ENCODE measurements around the gene GSTM3. TPM values are rescaled to one million over a fixed set of nuclear protein-coding genes. Genes with fewer than 3 reads are reported as not detected.
A peak's percentile ranks its signal among the peaks of the same experiment; 100 is the strongest.

GSTM3 gene
- total and polyA plus RNA-seq, 2 of the 13 experiments (the other 11 are each of a cell fraction or from before 2014, with no cell fraction given), result 127 to 142 TPM

GRCh38 chr1:109739738-109740614 lies 862 bp downstream of the GSTM3 start (continued):
- no peak for TF ChIP-seq RCOR2 (CRISPR knock-in tag; IDR thresholded peaks at IDR 0.05)
- TF ChIP-seq ARNT (IDR thresholded peaks at IDR 0.05), result no peak
- TF ChIP-seq, protein P1, sequence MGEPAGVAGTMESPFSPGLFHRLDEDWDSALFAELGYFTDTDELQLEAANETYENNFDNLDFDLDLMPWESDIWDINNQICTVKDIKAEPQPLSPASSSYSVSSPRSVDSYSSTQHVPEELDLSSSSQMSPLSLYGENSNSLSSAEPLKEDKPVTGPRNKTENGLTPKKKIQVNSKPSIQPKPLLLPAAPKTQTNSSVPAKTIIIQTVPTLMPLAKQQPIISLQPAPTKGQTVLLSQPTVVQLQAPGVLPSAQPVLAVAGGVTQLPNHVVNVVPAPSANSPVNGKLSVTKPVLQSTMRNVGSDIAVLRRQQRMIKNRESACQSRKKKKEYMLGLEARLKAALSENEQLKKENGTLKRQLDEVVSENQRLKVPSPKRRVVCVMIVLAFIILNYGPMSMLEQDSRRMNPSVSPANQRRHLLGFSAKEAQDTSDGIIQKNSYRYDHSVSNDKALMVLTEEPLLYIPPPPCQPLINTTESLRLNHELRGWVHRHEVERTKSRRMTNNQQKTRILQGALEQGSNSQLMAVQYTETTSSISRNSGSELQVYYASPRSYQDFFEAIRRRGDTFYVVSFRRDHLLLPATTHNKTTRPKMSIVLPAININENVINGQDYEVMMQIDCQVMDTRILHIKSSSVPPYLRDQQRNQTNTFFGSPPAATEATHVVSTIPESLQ (CRISPR knock-in tag; conservative IDR thresholded peaks at IDR 0.05), result no peak
- TF ChIP-seq ZNF704 (CRISPR knock-in tag; IDR thresholded peaks at IDR 0.05; ENCODE audit: borderline replicate concordance), result no peak; the same call in 1 of the 2 replicates
- TF ChIP-seq ZNF547 (CRISPR knock-in tag; IDR thresholded peaks at IDR 0.05), result no peak; the same call in none of the 2 replicates
- no peak for TF ChIP-seq ZNF432 (CRISPR knock-in tag; IDR thresholded peaks at IDR 0.05; ENCODE audit: borderline replicate concordance)
- TF ChIP-seq ZKSCAN8 (CRISPR knock-in tag; IDR thresholded peaks at IDR 0.05; ENCODE audit: borderline replicate concordance), result no peak
- no peak; the same call in 1 of the 2 replicates for TF ChIP-seq PAX8 (CRISPR knock-in tag; IDR thresholded peaks at IDR 0.05; ENCODE audit: borderline replicate concordance)
- no peak for TF ChIP-seq CBX2 (IDR thresholded peaks at IDR 0.05; ENCODE audit: low read depth, low read length)
- no peak for TF ChIP-seq CBX2 (CRISPR knock-in tag; IDR thresholded peaks at IDR 0.05; ENCODE audit: low read depth)
- no peak for TF ChIP-seq ISL2 (CRISPR knock-in tag; IDR thresholded peaks at IDR 0.05)
- TF ChIP-seq NKX3-1 (CRISPR knock-in tag; IDR thresholded peaks at IDR 0.05), result no peak
- 0 out of 2 replicates have a peak, but pooled peaks have one; percentile 23 for TF ChIP-seq FOXK1 (CRISPR knock-in tag; IDR thresholded peaks at IDR 0.05; ENCODE audit: borderline replicate concordance, low read depth)
- TF ChIP-seq, protein P2, sequence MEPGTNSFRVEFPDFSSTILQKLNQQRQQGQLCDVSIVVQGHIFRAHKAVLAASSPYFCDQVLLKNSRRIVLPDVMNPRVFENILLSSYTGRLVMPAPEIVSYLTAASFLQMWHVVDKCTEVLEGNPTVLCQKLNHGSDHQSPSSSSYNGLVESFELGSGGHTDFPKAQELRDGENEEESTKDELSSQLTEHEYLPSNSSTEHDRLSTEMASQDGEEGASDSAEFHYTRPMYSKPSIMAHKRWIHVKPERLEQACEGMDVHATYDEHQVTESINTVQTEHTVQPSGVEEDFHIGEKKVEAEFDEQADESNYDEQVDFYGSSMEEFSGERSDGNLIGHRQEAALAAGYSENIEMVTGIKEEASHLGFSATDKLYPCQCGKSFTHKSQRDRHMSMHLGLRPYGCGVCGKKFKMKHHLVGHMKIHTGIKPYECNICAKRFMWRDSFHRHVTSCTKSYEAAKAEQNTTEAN (CRISPR knock-in tag; conservative IDR thresholded peaks at IDR 0.05), result no peak; the same call in 1 of the 2 replicates
- no peak for TF ChIP-seq TRIM24 (CRISPR knock-in tag; IDR thresholded peaks at IDR 0.05)
- peak; percentile 91 for TF ChIP-seq ZNF777 (CRISPR knock-in tag; IDR thresholded peaks at IDR 0.05)
- TF ChIP-seq ZFP36L2 (CRISPR knock-in tag; IDR thresholded peaks at IDR 0.05), result no peak; the same call in 1 of the 2 replicates
- TF ChIP-seq ZNF776 (CRISPR knock-in tag; IDR thresholded peaks at IDR 0.05), result no peak
- no peak; the same call in 1 of the 2 replicates for TF ChIP-seq REL (CRISPR knock-in tag; conservative IDR thresholded peaks at IDR 0.05)
- TF ChIP-seq TOE1 (CRISPR knock-in tag; IDR thresholded peaks at IDR 0.05), result 0 out of 2 replicates have a peak, but pooled peaks have one; percentile 26
- TF ChIP-seq ZNF747 (CRISPR knock-in tag; IDR thresholded peaks at IDR 0.05; ENCODE audit: borderline replicate concordance), result peak; percentile 68; the same call in 1 of the 2 replicates
- TF ChIP-seq ATRX (CRISPR knock-in tag; IDR thresholded peaks at IDR 0.05; ENCODE audit: borderline replicate concordance), result no peak
- no peak for TF ChIP-seq ZNF550 (CRISPR knock-in tag; IDR thresholded peaks at IDR 0.05; ENCODE audit: borderline replicate concordance)
- TF ChIP-seq CAMTA2 (CRISPR knock-in tag; IDR thresholded peaks at IDR 0.05; ENCODE audit: borderline replicate concordance), result no peak
- TF ChIP-seq, protein P3, sequence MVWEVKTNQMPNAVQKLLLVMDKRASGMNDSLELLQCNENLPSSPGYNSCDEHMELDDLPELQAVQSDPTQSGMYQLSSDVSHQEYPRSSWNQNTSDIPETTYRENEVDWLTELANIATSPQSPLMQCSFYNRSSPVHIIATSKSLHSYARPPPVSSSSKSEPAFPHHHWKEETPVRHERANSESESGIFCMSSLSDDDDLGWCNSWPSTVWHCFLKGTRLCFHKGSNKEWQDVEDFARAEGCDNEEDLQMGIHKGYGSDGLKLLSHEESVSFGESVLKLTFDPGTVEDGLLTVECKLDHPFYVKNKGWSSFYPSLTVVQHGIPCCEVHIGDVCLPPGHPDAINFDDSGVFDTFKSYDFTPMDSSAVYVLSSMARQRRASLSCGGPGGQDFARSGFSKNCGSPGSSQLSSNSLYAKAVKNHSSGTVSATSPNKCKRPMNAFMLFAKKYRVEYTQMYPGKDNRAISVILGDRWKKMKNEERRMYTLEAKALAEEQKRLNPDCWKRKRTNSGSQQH (CRISPR knock-in tag; IDR thresholded peaks at IDR 0.05; ENCODE audit: low read depth), result no peak

Data from HepG2 (cell line).